Activated CD4-positive, alpha-beta T cell treated with anti-CD3 and anti-CD28 coated beads, Interleukin-2, amount 10 ng/mL, durations not matched to agents 24 days and 14 days (primary cell): ENCODE measurements around the gene CUEDC1. TPM values are rescaled to one million over a fixed set of nuclear protein-coding genes. Genes with fewer than 3 reads are reported as not detected.

Experiments used
- DNase-seq: peaks from one replicate; pipeline ENCODE4 v3.0.0; 2022
- H3K27ac Mint-ChIP-seq: one replicate; pipeline ENCODE4 v1.8.0; 2022; ENCODE audit warnings: mild to moderate bottlenecking, mixed read lengths
- H3K27me3 Mint-ChIP-seq: one replicate; pipeline ENCODE4 v1.8.0; 2022; ENCODE audit warnings: mixed read lengths
- H3K36me3 Mint-ChIP-seq: one replicate; pipeline ENCODE4 v1.8.0; 2022; ENCODE audit warnings: low read depth, mild to moderate bottlenecking, mixed read lengths
- H3K4me1 Mint-ChIP-seq: one replicate; pipeline ENCODE4 v1.8.0; 2021; ENCODE audit warnings: mixed read lengths
- H3K4me3 Mint-ChIP-seq: one replicate; pipeline ENCODE4 v1.8.0; 2022; ENCODE audit warnings: mild to moderate bottlenecking, moderate library complexity, mixed read lengths
- H3K9me3 Mint-ChIP-seq: one replicate; pipeline ENCODE4 v1.8.0; 2021; ENCODE audit warnings: mixed read lengths
- intact Hi-C: fragments of 100-400 bp; cut with micrococcal nuclease; formaldehyde crosslinking; loops from one replicate; pipeline ENCODE4 v1.15.1; 2023
- total RNA-seq: library from RNA; stranded (reverse); gene quantifications from 2 replicates; pipeline ENCODE4 v1.2.3, GENCODE V29; 2022

CUEDC1 gene
- total RNA-seq, 1 donor from 2014 or later: 0.58 TPM

DNA sequence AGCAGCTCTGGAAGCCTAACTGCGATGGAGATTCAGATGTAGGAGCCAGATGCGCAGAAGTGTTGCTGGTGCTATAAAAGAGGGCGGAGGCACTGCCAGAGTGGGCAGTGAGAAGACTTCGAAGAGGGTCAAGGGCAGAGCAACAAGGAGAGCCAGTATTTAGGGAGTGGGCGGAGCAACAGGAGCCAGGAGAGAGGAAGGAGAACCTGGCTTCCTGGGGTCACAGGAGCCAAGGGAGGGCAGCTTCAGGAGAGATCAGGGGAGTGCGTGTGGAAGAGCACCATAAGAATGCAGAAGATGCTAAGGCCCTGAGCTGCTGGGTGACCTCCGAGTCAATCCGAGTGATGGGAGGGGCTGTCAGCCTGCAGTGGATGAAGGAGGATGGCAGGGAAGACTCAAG lies 90.9 kb downstream of the CUEDC1 start:
- Mint-ChIP-seq H3K4me3 (no peak overlapping the region), H3K36me3 (no peaks in the 10 kb centered on the region), H3K27me3 (peaks cover 42% of the 10 kb centered on the region), H3K27ac (no peak overlapping the region), H3K9me3 (no peaks in the 10 kb centered on the region), H3K4me1 (peaks cover 17% of the 10 kb centered on the region)
- intact Hi-C loops: no loop called here
- no peak for DNase-seq

DNA sequence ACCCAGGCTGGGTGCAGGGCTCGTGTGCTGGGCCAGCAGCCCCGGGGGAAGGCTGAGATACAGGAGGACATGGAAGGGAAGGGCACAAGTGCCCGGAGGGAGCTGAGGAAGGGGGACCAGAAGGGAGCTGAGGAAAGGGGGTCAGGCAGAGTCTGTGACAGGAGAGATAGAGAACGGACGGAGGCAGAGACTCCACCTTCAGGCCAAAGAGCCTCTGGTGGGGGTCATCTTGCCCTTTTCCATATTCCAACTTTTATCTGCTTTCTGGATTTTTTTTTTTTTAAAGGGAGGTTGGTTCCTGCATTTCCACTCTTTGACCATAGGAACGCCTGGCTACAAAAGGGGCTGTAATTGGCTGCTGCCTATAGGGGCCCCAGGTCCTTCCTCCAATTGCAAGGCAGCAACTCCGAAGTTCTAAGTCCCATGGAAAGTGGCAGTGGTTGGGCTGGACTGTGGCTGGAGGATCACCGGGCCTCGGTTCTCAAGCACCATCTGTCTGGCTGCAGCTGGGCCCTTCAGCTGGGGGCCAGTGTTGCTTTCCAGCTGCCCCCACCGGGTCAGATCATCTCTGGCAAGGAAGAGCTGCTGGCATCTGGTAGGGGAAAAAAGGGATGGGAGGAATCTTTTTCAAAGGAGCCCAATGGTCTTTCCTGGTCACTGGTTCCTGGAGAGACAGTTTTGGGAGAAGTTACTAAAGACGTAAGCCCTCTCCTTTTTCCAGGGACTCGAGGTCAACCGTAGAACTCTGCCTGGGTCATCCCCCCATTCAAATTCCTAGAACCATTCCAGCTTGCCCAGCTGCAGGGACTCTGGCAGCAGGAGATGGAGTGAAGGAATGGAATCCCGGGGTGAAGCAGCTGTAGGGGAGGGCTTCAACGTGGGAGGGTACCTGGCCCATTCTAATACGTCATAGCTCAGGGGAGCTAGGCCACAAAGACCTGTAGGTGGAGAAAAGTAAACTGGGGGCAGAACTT lies 92.2 kb downstream of the CUEDC1 start:
- no peaks in the 10 kb centered on the region for H3K9me3 Mint-ChIP-seq
- H3K4me1 Mint-ChIP-seq: peaks cover 14% of the 10 kb centered on the region
- H3K27me3 Mint-ChIP-seq: peaks cover 45% of the 10 kb centered on the region
- no peak overlapping the region for H3K27ac Mint-ChIP-seq
- no peak for DNase-seq
- intact Hi-C loops: no loop called here
- H3K4me3 Mint-ChIP-seq: no peak overlapping the region
- H3K36me3 Mint-ChIP-seq: no peaks in the 10 kb centered on the region

DNA sequence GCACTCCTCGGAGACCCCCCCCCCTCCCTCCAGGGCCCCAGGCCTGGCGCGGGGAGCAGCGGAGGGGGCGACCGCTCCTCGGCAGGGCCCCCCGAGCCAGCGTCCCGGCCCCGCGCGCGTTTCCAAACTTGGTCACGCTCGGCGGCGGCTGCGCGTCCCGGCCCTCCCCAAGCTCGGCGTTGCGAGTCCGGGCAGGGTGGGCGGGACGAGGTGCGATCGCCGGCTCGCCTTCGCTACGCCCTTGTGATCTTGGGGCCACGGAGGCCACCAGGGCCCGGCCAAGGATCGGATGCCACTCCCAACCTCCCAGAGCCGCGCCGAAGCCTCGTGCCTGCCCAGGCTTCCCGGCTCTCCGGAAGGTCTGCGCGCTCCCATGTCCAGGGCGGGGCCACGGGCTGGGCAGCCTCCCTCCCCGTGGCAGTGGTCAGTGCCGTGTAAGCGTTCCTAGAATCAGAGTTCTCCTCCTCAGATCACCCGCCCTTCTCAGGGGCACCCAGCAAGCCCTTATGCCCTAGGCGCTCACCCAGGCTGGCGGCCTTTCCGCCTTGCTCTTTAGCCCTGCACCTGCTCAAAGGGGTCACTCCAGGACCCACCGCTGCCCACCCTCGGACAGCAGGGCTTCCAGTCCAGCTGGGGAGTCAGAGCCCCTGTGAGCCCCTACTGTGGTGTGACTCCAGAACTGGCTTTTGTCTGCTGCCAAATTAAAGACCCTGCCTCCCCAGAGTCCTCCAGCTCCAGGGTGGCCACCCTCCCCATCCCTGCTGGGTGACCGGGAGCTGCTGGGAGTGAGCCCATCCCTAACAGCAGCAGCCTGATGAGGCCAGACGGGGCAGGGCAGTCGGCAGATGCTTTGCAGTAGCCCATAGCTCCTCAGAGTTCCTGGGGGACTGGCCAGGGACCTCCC lies 93.2 kb downstream of the CUEDC1 start:
- Mint-ChIP-seq H3K36me3 (no peaks in the 10 kb centered on the region), H3K9me3 (no peaks in the 10 kb centered on the region), H3K27ac (no peak overlapping the region), H3K4me3 (no peak overlapping the region), H3K27me3 (peaks cover 45% of the 10 kb centered on the region), H3K4me1 (peaks cover 9% of the 10 kb centered on the region)
- no peak for DNase-seq
- intact Hi-C loops: no loop called here

DNA sequence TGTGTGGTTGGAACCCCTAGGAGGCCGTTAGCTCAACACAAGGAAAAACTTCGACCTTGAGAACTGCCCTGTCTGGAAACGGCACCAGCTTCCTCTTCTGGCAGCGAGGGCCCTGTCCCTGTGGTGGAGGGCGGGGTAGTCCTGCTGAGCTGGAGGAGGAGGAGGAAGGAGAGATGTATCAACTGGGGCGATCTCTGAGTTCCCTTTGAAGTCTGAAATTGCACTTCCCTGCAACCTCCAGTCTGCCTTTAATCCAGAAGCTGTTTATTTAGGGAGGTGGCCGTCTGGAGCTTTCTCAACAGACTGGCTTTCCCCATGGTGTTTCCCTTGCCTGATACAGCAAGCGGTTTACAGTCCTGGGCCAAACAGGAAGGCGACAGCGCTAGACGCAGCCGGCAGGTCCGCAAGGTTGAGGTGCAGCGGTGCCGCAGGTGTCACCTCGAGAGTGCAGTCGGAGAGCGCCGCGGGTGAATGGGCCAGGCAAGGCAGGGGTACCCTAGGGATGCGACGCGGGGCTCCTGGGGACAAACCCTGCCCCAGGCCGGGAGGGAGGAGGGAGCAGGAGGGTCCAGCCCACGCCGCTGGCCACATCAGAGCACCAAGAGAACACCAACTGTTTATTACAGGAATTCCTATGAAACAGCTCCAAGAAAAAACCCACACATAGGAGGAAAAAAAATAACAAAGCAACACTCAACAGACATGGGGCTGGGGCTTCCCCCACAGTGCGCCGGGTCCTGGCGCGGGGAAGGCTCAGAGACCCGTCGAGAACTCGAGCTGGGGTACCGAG lies 94.0 kb downstream of the CUEDC1 start:
- Mint-ChIP-seq H3K27me3 (peaks cover 45% of the 10 kb centered on the region), H3K36me3 (no peaks in the 10 kb centered on the region), H3K4me1 (peaks cover 9% of the 10 kb centered on the region), H3K4me3 (peak overlapping the region; percentile 84), H3K9me3 (no peaks in the 10 kb centered on the region), H3K27ac (no peak overlapping the region)
- DNase-seq: peak; percentile 76
- intact Hi-C loops: no loop called here

DNA sequence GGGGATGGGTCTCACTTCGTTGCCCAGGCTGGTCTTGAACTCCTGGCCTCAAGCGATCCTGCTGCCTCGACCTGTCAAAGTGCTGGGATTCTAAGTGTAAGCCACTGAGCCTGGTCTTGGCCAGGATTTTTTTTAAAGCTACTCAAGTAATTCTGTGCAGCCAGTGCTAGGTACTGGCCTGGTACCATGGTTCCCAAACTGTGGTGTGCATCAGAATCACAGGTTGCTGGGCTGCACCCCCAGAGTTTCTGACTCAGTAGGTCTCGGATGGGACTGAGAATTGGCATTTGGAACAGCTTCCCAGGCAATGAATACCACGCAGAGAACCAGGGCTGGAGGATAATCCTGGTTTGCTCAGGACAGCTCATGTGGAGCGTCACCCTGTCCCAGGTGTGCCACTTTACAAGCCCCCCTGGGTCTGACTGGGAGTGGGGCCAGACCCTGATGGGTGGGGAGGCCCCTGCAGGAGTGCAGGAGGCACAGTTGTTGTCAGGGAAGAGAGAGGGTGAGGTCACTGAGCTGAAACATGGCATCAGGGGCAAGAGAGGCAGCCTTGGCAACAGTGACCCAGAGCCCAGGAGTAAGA lies 94.7 kb downstream of the CUEDC1 start:
- peak overlapping the region; percentile 84 for H3K4me3 Mint-ChIP-seq
- no peak overlapping the region for H3K27ac Mint-ChIP-seq

DNA sequence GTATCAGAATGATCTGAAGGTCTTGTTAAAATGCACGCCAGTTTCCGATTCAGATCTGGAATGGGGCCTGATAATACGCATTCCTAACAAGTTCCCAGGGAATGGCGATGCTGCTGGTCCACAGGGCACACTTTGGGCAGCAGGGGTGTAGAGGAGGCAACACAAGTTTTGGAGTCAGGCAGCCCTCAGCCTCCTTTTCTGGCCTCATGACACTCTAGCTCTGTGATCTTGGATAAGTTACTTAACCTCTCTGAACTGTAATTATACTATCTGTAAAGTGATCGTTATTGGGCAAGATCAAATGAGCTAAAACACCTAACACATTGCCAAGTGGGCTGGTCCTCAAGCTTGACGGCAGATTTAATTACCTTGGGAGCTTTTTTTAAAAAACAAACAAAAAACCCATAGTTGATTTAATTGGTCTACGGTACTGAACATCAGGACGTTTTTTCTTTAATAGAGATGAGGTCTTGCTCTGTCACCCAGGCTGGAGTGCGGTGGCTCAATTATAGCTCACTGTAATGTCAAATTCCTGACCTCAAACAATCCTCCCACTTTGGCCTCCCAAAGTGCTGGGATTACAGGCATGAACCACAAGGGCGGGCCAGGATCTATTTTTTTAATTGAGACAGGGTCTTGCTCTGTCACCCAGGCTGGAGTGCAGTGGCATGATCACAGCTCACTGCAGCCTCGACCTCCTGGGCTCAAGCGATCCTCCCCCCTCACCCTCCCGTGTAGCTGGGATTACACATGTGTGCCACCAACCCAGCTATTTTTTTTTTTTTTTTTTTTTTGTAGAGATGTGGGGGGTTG lies 95.4 kb downstream of the CUEDC1 start:
- no peak overlapping the region for H3K27ac Mint-ChIP-seq
- H3K36me3 Mint-ChIP-seq: no peaks in the 10 kb centered on the region
- no peak overlapping the region for H3K4me3 Mint-ChIP-seq
- H3K4me1 Mint-ChIP-seq: peaks cover 9% of the 10 kb centered on the region
- no peaks in the 10 kb centered on the region for H3K9me3 Mint-ChIP-seq
- intact Hi-C loops: loop anchor here (2.0 kb wide), 2 partner anchors 135 to 253 kb away; no protein-coding TSS in a partner anchor
- DNase-seq: no peak
- H3K27me3 Mint-ChIP-seq: peaks cover 42% of the 10 kb centered on the region

More for the DNA sequence above, 94.7 kb downstream of the CUEDC1 start:
- Mint-ChIP-seq H3K27me3 (peaks cover 45% of the 10 kb centered on the region), H3K4me1 (peaks cover 9% of the 10 kb centered on the region), H3K36me3 (no peaks in the 10 kb centered on the region), H3K9me3 (no peaks in the 10 kb centered on the region)
- DNase-seq: no peak
- intact Hi-C loops: no loop called here

DNA sequence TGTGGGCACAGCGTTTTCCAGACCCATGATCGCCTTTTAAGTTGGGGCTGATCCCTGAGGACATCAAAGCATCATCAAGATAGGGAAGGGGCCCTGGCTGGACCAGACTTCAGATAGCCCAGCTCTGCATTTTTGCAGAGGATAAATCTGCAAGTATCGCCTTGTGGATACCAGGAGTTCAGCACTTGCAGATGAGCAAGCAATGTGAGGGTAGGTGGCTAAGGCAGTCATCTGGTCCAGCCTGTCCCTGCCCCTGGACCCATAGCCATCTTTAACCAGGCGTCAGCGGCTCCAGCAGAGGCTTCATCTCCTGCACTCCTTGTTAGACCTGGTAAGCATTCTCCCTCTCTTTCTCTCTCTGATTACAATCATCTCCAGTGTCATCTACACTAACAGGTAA lies 96.4 kb downstream of the CUEDC1 start:
- intact Hi-C loops: loop anchor here (2.0 kb wide), 2 partner anchors 136 to 254 kb away; no protein-coding TSS in a partner anchor
- Mint-ChIP-seq H3K9me3 (no peaks in the 10 kb centered on the region), H3K27me3 (peaks cover 36% of the 10 kb centered on the region), H3K27ac (no peak overlapping the region), H3K4me3 (no peak overlapping the region), H3K4me1 (peaks cover 9% of the 10 kb centered on the region), H3K36me3 (no peaks in the 10 kb centered on the region)
- no peak for DNase-seq

DNA sequence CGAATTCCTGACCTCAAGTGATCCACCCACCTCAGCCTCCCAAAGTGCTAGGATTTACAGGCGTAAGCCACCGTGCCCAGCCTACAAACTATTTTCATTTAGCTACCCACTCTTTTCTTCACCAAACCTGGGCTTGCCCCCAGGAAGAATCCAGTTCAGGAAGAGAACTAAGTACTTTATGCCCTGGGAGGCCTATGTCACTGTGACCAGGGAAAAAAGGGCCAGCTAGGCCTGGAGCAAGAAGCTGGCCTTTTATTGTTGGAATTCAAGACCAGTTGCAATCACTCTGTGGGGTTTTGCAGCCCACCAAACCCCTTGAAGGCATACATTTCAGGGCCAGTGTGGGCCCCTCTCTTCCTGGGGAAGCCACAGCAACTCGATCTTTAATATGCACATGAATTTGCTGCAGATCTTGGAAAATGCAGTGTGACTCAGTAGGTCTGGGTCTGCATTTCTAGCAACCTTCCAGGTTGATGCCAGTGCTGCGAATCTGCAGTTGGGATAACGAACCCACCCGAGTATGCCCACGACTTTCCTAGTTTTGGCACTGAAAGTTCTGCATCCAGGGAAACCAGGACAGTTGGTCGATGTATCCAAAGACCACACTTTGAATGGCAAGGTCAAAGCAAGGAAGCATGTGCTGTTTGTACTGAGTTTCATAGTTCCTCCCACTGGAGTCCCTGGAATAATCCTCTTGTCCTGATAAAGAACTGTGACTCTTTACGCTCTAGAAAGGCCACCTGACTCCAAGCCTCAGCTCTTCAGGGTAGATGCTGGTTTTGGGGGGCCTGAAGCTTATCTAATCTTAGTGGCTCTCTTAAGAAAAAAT lies 98.2 kb downstream of the CUEDC1 start:
- Mint-ChIP-seq H3K27ac (no peak overlapping the region), H3K36me3 (no peaks in the 10 kb centered on the region), H3K4me3 (no peak overlapping the region), H3K27me3 (peaks cover 21% of the 10 kb centered on the region), H3K9me3 (no peaks in the 10 kb centered on the region), H3K4me1 (peaks cover 9% of the 10 kb centered on the region)
- intact Hi-C loops: no loop called here
- no peak for DNase-seq

DNA sequence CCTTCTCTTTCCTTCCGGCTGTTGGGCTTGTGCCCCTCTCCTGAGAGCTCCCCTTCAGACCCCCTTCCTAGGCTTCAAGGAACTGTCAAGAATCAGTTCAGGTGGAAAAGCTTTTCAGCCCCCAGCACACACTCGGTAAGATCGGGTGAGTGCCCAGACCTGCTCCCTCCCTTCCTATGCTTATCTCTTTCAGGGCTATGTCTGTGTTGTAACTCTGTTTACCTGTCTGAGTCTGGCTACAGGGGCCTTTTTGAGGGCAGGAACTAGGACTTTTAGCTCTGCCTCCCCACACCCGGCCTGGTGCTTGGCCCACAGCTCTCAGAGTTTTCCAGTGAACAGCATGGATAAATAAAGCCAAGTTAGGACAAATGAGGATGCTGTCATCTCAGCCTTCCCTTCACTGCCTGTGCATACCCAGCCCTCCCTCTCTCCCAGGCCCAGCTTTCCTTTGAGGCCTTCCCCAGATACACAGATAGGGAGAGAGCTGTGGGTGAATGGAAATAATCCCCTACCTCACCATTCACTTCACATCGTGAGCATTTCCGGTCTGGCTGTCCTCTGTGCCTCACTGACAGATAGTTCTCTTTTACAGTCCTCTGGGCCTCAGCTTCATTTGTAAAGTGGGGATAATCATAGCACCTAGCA lies 99.7 kb downstream of the CUEDC1 start:
- H3K27me3 Mint-ChIP-seq: peaks cover 13% of the 10 kb centered on the region
- no peaks in the 10 kb centered on the region for H3K36me3 Mint-ChIP-seq
- intact Hi-C loops: no loop called here
- H3K9me3 Mint-ChIP-seq: no peaks in the 10 kb centered on the region
- no peak overlapping the region for H3K4me3 Mint-ChIP-seq
- DNase-seq: no peak
- peaks cover 14% of the 10 kb centered on the region for H3K4me1 Mint-ChIP-seq
- H3K27ac Mint-ChIP-seq: no peak overlapping the region

DNA sequence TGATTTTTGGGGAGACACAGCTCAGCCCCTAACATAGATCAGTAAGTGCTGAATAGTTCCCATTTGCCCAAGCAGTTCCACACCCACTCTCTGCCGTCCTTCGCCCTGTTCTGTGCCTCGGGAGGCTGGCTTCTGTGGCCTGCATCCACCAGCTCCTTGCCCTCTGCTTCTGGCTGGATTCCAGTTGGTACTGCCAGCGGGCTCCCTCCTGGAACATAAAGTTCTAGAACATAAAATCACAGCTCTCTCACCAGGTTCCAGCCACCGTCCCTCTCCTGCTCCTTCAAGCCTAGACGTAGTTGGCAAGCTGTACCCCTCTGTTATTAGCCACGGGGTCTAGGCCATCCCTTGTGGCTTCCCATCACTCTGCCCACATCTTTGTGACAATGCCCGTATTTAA lies 101.5 kb downstream of the CUEDC1 start:
- H3K27me3 Mint-ChIP-seq: no peaks in the 10 kb centered on the region
- peaks cover 22% of the 10 kb centered on the region for H3K4me1 Mint-ChIP-seq
- H3K4me3 Mint-ChIP-seq: no peak overlapping the region
- no peaks in the 10 kb centered on the region for H3K9me3 Mint-ChIP-seq
- intact Hi-C loops: no loop called here
- DNase-seq: no peak
- no peak overlapping the region for H3K27ac Mint-ChIP-seq
- H3K36me3 Mint-ChIP-seq: peaks cover 8% of the 10 kb centered on the region

DNA sequence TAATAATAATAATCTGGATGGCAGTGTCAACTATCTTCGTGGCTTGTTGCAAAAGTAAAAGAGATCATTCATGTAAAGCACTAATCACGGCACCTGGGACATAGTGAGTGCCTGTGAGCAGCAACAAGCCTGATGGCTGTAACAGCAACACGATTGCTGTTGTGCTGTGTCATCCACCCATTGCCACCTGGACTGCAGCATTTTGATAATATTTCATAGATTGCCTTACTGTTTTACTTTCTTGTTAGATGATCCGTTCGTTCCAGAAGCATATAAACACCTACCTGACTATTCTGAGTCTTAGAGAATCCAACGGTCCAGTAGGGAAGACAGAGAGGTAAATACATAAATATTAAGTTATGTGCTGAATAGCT lies 102.3 kb downstream of the CUEDC1 start:
- peaks cover 13% of the 10 kb centered on the region for H3K36me3 Mint-ChIP-seq
- H3K27me3 Mint-ChIP-seq: no peaks in the 10 kb centered on the region
- DNase-seq: no peak
- H3K4me1 Mint-ChIP-seq: peaks cover 25% of the 10 kb centered on the region
- H3K9me3 Mint-ChIP-seq: no peaks in the 10 kb centered on the region
- intact Hi-C loops: no loop called here
- H3K27ac Mint-ChIP-seq: no peak overlapping the region
- no peak overlapping the region for H3K4me3 Mint-ChIP-seq
